ENCODE data around the gene CYBRD1. TPM values are rescaled to one million over a fixed set of nuclear protein-coding genes. Genes with fewer than 3 reads are reported as not detected.
"Not testable (repeated sequence)": the region's sequence is repeated elsewhere in the genome, so short reads cannot be mapped to it uniquely, and the experiment has no call there.

CYBRD1 gene
- polyA plus RNA-seq, 2 of the 4 experiments (the other 2 are of a cell fraction): 30.5 to 46.6 TPM

- Histone ChIP-seq H3K4me2 (no peak overlapping the region), H3K4me3 (no peak overlapping the region), H3K9me3 (peaks cover 3% of the 10 kb centered on the region; the same call in 1 of the 3 replicates), H3K27ac (no peak overlapping the region), H3K4me1 (no peaks in the 10 kb centered on the region)
- 87% methylated on average over 6 of the region's 6 CpGs for WGBS (ENCODE audit: missing lambda C conversion rate)
- FAIRE-seq: no peak
- CTCF ChIA-PET: no interaction called here
- TF ChIP-seq HES2 (IDR thresholded peaks at IDR 0.05) (no peak), RAD21 (conservative IDR thresholded peaks at IDR 0.05 in 1 of 2, IDR thresholded peaks at IDR 0.05 in 1 of 2) (no peak), PHF8 (IDR thresholded peaks at IDR 0.05; ENCODE audit: borderline replicate concordance, low read depth) (no peak), ZC3H11A (IDR thresholded peaks at IDR 0.05) (no peak), NR3C1 (IDR thresholded peaks at IDR 0.05) (no peak), MAX (IDR thresholded peaks at IDR 0.05) (no peak)
- POLR2A ChIA-PET: no interaction called here
- ATAC-seq: no peak
- no peak for DNase-seq (ENCODE audit: low read depth in 1 of 2, low spot score in 1 of 2)
Observed at GRCh38 chr2:171492664-171493063, 29.6 kb upstream of the CYBRD1 start.

GRCh38 chr2:171497664-171498063, 24.6 kb upstream of the CYBRD1 start:
- H3K4me2 ChIP-seq; ATAC-seq; FAIRE-seq; H3K27ac ChIP-seq; H3K4me3 ChIP-seq; DNase-seq (ENCODE audit: low read depth in 1 of 2, low spot score in 1 of 2); H3K4me1 ChIP-seq; CTCF ChIA-PET; POLR2A ChIA-PET; H3K9me3 ChIP-seq: not testable (repeated sequence)
- 75% methylated on average over 5 of the region's 5 CpGs for WGBS (ENCODE audit: missing lambda C conversion rate)

GRCh38 chr2:171505374-171505773, 16.9 kb upstream of the CYBRD1 start:
- Histone ChIP-seq H3K4me1 (no peaks in the 10 kb centered on the region), H3K4me3 (no peak overlapping the region), H3K4me2 (no peak overlapping the region), H3K9me3 (no peaks in the 10 kb centered on the region), H3K27ac (no peak overlapping the region)
- ATAC-seq (no peak), DNase-seq (ENCODE audit: low read depth in 1 of 2, low spot score in 1 of 2) (no peak), FAIRE-seq (no peak)
- no peak for TF ChIP-seq ZNF302 (CRISPR knock-in tag; IDR thresholded peaks at IDR 0.05)
- TF ChIP-seq CHD2 (IDR thresholded peaks at IDR 0.05; ENCODE audit: low read length, partially characterized antibody): no peak
- TF ChIP-seq MYC (IDR thresholded peaks at IDR 0.05; ENCODE audit: borderline replicate concordance, low read length): no peak
- no peak for TF ChIP-seq EHMT2 (IDR thresholded peaks at IDR 0.05; ENCODE audit: low read depth)
- TF ChIP-seq NFE2L2 (conservative IDR thresholded peaks at IDR 0.05; ENCODE audit: low read length): no peak
- TF ChIP-seq GATA3 (IDR thresholded peaks at IDR 0.05; ENCODE audit: borderline replicate concordance): no peak
- TF ChIP-seq RARB (CRISPR knock-in tag; IDR thresholded peaks at IDR 0.05): no peak
- TF ChIP-seq HOXA7 (CRISPR knock-in tag; IDR thresholded peaks at IDR 0.05): no peak
- TF ChIP-seq JUN (IDR thresholded peaks at IDR 0.05): no peak
- TF ChIP-seq MAFK (IDR thresholded peaks at IDR 0.05; ENCODE audit: partially characterized antibody): no peak
- TF ChIP-seq RNF2 (IDR thresholded peaks at IDR 0.05; ENCODE audit: borderline replicate concordance, low read depth): no peak
- no peak for TF ChIP-seq MAX (IDR thresholded peaks at IDR 0.05)
- CTCF ChIA-PET: interaction anchor here (0.6 kb wide), 1 partner anchor 342 kb away, joined by 3 read pairs; no protein-coding TSS in a partner anchor
- WGBS (ENCODE audit: missing lambda C conversion rate): 23% methylated on average over 2 of the region's 2 CpGs
- POLR2A ChIA-PET: no interaction called here

GRCh38 chr2:171509945-171510731, 12.1 kb upstream of the CYBRD1 start:
- Histone ChIP-seq H3K4me3 (no peak overlapping the region), H3K4me1 (no peaks in the 10 kb centered on the region), H3K4me2 (no peak overlapping the region), H3K9me3 (no peaks in the 10 kb centered on the region), H3K27ac (no peak overlapping the region)
- ChIA-PET CTCF (interaction anchor here (0.5 to 0.9 kb wide), 2 partner anchors 8 to 94 kb away, joined by 3 read pairs; no protein-coding TSS in a partner anchor), POLR2A (no interaction called here)
- FAIRE-seq (no peak), ATAC-seq (no peak), DNase-seq (ENCODE audit: low read depth in 1 of 2, low spot score in 1 of 2) (no peak)
- 74% methylated on average over 9 of the region's 9 CpGs for WGBS (ENCODE audit: missing lambda C conversion rate)
- no peak for TF ChIP-seq GATA3 (IDR thresholded peaks at IDR 0.05; ENCODE audit: borderline replicate concordance)
- TF ChIP-seq RCOR1 (IDR thresholded peaks at IDR 0.05; ENCODE audit: low read depth, low read length): no peak
- TF ChIP-seq E2F6 (IDR thresholded peaks at IDR 0.05; ENCODE audit: borderline replicate concordance, low read depth): no peak
- no peak for TF ChIP-seq PHF8 (IDR thresholded peaks at IDR 0.05; ENCODE audit: borderline replicate concordance, low read depth)
- no peak for TF ChIP-seq HOXB13 (CRISPR knock-in tag; IDR thresholded peaks at IDR 0.05; ENCODE audit: low read depth)
- TF ChIP-seq CBX2 (IDR thresholded peaks at IDR 0.05; ENCODE audit: borderline replicate concordance, low read depth): no peak
- TF ChIP-seq PBX3 (IDR thresholded peaks at IDR 0.05): no peak
- TF ChIP-seq NFE2L2 (conservative IDR thresholded peaks at IDR 0.05; ENCODE audit: low read length): no peak
- TF ChIP-seq MAFK (IDR thresholded peaks at IDR 0.05; ENCODE audit: partially characterized antibody): no peak
- no peak for TF ChIP-seq CHD4 (IDR thresholded peaks at IDR 0.05; ENCODE audit: borderline replicate concordance)
- no peak for TF ChIP-seq SMC3 (IDR thresholded peaks at IDR 0.05)
- TF ChIP-seq HMGXB4 (CRISPR knock-in tag; IDR thresholded peaks at IDR 0.05; ENCODE audit: borderline replicate concordance): no peak
- TF ChIP-seq KDM5A (IDR thresholded peaks at IDR 0.05): no peak

Data from A549 (cell line).